SK-N-DZ (cell line): ENCODE measurements around the gene ISCA2.

ENCODE experiments used
- DNase-seq: peaks from one replicate; pipeline ENCODE4 v3.0.0-alpha.2; 2015; ENCODE audit warnings: low spot score

Gene ISCA2

GRCh38 chr14:74508292-74508731 is 14.7 kb downstream of the ISCA2 start:
- DNase-seq = no peak

GRCh38 chr14:74508844-74509428 is 15.4 kb downstream of the ISCA2 start:
- no peak for DNase-seq

- DNase-seq = no peak
Observed at GRCh38 chr14:74509587-74510222, 16.1 kb downstream of the ISCA2 start.

GRCh38 chr14:74510223-74510931 is 16.8 kb downstream of the ISCA2 start:
- no peak for DNase-seq

GRCh38 chr14:74510959-74511409 is 17.4 kb downstream of the ISCA2 start:
- no peak for DNase-seq

GRCh38 chr14:74511966-74512830 is 18.6 kb downstream of the ISCA2 start:
- DNase-seq = no peak

- no peak for DNase-seq
Observed at GRCh38 chr14:74514471-74514941, 20.9 kb downstream of the ISCA2 start.

- DNase-seq = no peak
Observed at GRCh38 chr14:74515891-74516412, 22.4 kb downstream of the ISCA2 start.

- no peak for DNase-seq
Observed at GRCh38 chr14:74516451-74517160, 23.0 kb downstream of the ISCA2 start.

GRCh38 chr14:74517731-74518130 is 24.2 kb downstream of the ISCA2 start:
- DNase-seq = no peak

- DNase-seq = no peak
Observed at GRCh38 chr14:74518221-74518620, 24.7 kb downstream of the ISCA2 start.

GRCh38 chr14:74519316-74520074 is 25.9 kb downstream of the ISCA2 start:
- no peak for DNase-seq

GRCh38 chr14:74521756-74522155 is 28.2 kb downstream of the ISCA2 start:
- no peak for DNase-seq

- no peak for DNase-seq
Observed at GRCh38 chr14:74522740-74523139, 29.2 kb downstream of the ISCA2 start.

GRCh38 chr14:74524076-74524811 is 30.7 kb downstream of the ISCA2 start:
- DNase-seq = no peak

- DNase-seq = no peak
Observed at GRCh38 chr14:74524812-74525135, 31.2 kb downstream of the ISCA2 start.

GRCh38 chr14:74525361-74525851 is 31.8 kb downstream of the ISCA2 start:
- DNase-seq = no peak

- DNase-seq = no peak
Observed at GRCh38 chr14:74526854-74527585, 33.5 kb downstream of the ISCA2 start.
